AG04450 (cell line): ENCODE results near the gene ALOX5. TPM values are rescaled to one million over a fixed set of nuclear protein-coding genes. Genes with fewer than 3 reads are reported as not detected.

Experiments
- CTCF ChIA-PET: fragments of 300-600, 350-600 bp; formaldehyde crosslinking; extraction: SDS; loops from one replicate; lab custom pipeline; 2022; ENCODE audit warnings: antibody characterized with exemption, inconsistent platforms; lab: Charles Lee
- POLR2A ChIA-PET: fragments of 350-600 bp; formaldehyde crosslinking; extraction: SDS; loops from one replicate; lab custom pipeline; 2021; ENCODE audit warnings: antibody characterized with exemption, inconsistent platforms; lab: Yijun Ruan, JAX
- DNase-seq: peaks from one replicate; pipeline ENCODE4 v3.0.0-alpha.2; 2011; ENCODE audit warnings: low read depth, low spot score
- H3K27ac ChIP-seq: one replicate; pipeline ENCODE4 v1.5.1; 2012; ENCODE audit warnings: low read depth, low read length, control low read depth
- H3K27me3 ChIP-seq: one replicate; pipeline ENCODE4 v1.6.0; 2012; ENCODE audit warnings: low read length; ENCODE audit not compliant: control insufficient read depth, insufficient read depth
- H3K4me3 ChIP-seq: 2 replicates; pipeline ENCODE4 v1.5.1; 2011; ENCODE audit warnings: mild to moderate bottlenecking, low read depth, low read length, control low read depth
- H3K9me3 ChIP-seq: 2 replicates; pipeline ENCODE4 v1.5.1; 2012; ENCODE audit warnings: low read length; ENCODE audit not compliant: control insufficient read depth, insufficient read depth
- CTCF ChIP-seq: IDR thresholded peaks from 2 replicates; pipeline ENCODE4 v1.5.1; 2011; ENCODE audit warnings: low read depth, low read length, control low read depth, inconsistent platforms
- polyA plus RNA-seq: library from polyadenylated mRNA; depleted of rRNA; stranded (reverse); fragments of >200 nt; gene quantifications from 2 replicates; pipeline ENCODE4 v1.2.3, GENCODE V29; 2011

Gene ALOX5
- polyA plus RNA-seq, 1 experiment = not detected

GRCh38 chr10:45453639-45454255, 79.7 kb downstream of the ALOX5 start:
- no peaks in the 10 kb centered on the region for H3K9me3 ChIP-seq
- CTCF ChIA-PET = interaction anchor here (1.9 kb wide), 1 partner anchor 11 kb away, joined by 13 read pairs; no protein-coding TSS in a partner anchor
- POLR2A ChIA-PET = no interaction called here
- H3K27ac ChIP-seq = no peak overlapping the region
- no peaks in the 10 kb centered on the region for H3K27me3 ChIP-seq
- no peak for TF ChIP-seq CTCF
- H3K4me3 ChIP-seq = no peak overlapping the region
- no peak for DNase-seq

- Histone ChIP-seq H3K27me3 (no peaks in the 10 kb centered on the region), H3K27ac (no peak overlapping the region), H3K4me3 (no peak overlapping the region), H3K9me3 (no peaks in the 10 kb centered on the region)
- CTCF ChIA-PET = interaction anchor here (1.9 kb wide), 1 partner anchor 11 kb away, joined by 13 read pairs; no protein-coding TSS in a partner anchor
- POLR2A ChIA-PET = no interaction called here
- no peak for TF ChIP-seq CTCF
- no peak for DNase-seq
Measured at GRCh38 chr10:45454262-45454661, 80.2 kb downstream of the ALOX5 start.

- Histone ChIP-seq H3K27me3 (no peaks in the 10 kb centered on the region), H3K27ac (no peak overlapping the region), H3K4me3 (no peak overlapping the region), H3K9me3 (no peaks in the 10 kb centered on the region)
- DNase-seq = no peak
- ChIA-PET CTCF (no interaction called here), POLR2A (no interaction called here)
- TF ChIP-seq CTCF = no peak
Measured at GRCh38 chr10:45454859-45455258, 80.8 kb downstream of the ALOX5 start.

GRCh38 chr10:45456233-45456632, 82.2 kb downstream of the ALOX5 start:
- Histone ChIP-seq H3K4me3 (no peak overlapping the region), H3K27ac (no peak overlapping the region), H3K9me3 (no peaks in the 10 kb centered on the region), H3K27me3 (no peaks in the 10 kb centered on the region)
- DNase-seq = no peak
- POLR2A ChIA-PET = no interaction called here
- no peak for TF ChIP-seq CTCF
- CTCF ChIA-PET = interaction anchor here (1.3 kb wide), 1 partner anchor 9 kb away, joined by 5 read pairs; no protein-coding TSS in a partner anchor

GRCh38 chr10:45456822-45457221, 82.8 kb downstream of the ALOX5 start:
- H3K27me3 ChIP-seq = no peaks in the 10 kb centered on the region
- no peak for DNase-seq
- POLR2A ChIA-PET = no interaction called here
- no peak overlapping the region for H3K4me3 ChIP-seq
- H3K27ac ChIP-seq = no peak overlapping the region
- CTCF ChIA-PET = interaction anchor here (1.3 kb wide), 1 partner anchor 8 kb away, joined by 5 read pairs; no protein-coding TSS in a partner anchor
- H3K9me3 ChIP-seq = no peaks in the 10 kb centered on the region
- no peak for TF ChIP-seq CTCF
